Transverse colon (tissue), 3 donors: Measurements from ENCODE around the gene RAI2.

Source experiments
- EP300 ChIP-seq: sonication (generic); formaldehyde crosslinking; IDR thresholded peaks from one replicate; pipeline ENCODE4 v1.6.1; 2017; ENCODE audit warnings: antibody characterized with exemption, low read depth
- POLR2A ChIP-seq: fragments of 450-650 bp; IDR thresholded peaks from one replicate; pipeline ENCODE4 v1.6.1; 2016; ENCODE audit warnings: antibody characterized with exemption, mild to moderate bottlenecking, moderate library complexity
- TF ChIP-seq, protein P1 (sequence below), 5 experiments: fragments of 200-600 bp in 3 of 5; fragments of 450-650 bp in 2 of 5; sonication (generic) in 3 of 5; IDR thresholded peaks; 1 replicate in 2 of 5; 2 replicates in 3 of 5; pipeline ENCODE4 v1.5.1; 2016 to 2017; ENCODE audit warnings: antibody characterized with exemption in 5 of 5, inconsistent platforms in 3 of 5, mild to moderate bottlenecking in 2 of 5, moderate library complexity in 1 of 5

DNA sequence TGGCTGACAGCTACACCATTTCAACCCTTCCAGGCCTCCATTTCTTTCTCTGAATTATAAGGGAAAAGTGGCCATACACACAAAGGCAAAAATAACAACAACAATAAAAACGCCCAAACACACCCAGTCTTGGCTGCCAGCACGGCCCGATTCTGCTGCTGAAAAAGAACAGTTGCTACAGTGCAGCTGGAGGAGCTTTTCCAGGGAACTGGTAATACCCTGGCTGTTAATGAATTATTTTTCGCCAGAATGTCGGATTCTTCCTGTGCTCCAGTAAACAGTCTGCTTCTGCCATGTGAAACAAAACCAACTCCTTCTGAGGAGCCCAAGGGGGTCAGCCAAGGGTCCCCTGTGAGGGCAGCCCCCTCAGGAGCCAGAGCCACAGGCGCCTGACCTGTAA lies 6.6 kb downstream of the RAI2 start:
- no peak for TF ChIP-seq POLR2A
- TF ChIP-seq, protein P1, sequence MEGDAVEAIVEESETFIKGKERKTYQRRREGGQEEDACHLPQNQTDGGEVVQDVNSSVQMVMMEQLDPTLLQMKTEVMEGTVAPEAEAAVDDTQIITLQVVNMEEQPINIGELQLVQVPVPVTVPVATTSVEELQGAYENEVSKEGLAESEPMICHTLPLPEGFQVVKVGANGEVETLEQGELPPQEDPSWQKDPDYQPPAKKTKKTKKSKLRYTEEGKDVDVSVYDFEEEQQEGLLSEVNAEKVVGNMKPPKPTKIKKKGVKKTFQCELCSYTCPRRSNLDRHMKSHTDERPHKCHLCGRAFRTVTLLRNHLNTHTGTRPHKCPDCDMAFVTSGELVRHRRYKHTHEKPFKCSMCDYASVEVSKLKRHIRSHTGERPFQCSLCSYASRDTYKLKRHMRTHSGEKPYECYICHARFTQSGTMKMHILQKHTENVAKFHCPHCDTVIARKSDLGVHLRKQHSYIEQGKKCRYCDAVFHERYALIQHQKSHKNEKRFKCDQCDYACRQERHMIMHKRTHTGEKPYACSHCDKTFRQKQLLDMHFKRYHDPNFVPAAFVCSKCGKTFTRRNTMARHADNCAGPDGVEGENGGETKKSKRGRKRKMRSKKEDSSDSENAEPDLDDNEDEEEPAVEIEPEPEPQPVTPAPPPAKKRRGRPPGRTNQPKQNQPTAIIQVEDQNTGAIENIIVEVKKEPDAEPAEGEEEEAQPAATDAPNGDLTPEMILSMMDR (IDR thresholded peaks at IDR 0.05), result no peak
- TF ChIP-seq EP300, result no peak
